Neutrophil (primary cell): Measurements from ENCODE around the gene EHMT1.

Source experiments
- H3K27ac ChIP-seq: fragments of 200-600 bp; sonication (generic); 2 replicates; pipeline ENCODE4 v1.5.1; 2016; ENCODE audit warnings: mild to moderate bottlenecking, moderate library complexity
- H3K27me3 ChIP-seq: fragments of 200-600 bp; sonication (generic); 2 replicates; pipeline ENCODE4 v1.6.0; 2016; ENCODE audit warnings: mild to moderate bottlenecking
- H3K36me3 ChIP-seq: fragments of 200-600 bp; sonication (generic); 2 replicates; pipeline ENCODE4 v1.5.1; 2017
- H3K4me1 ChIP-seq, 2 experiments: fragments of 200-600 bp in 1 of 2; sonication (generic) in 1 of 2; 1 replicate in 1 of 2; 2 replicates in 1 of 2; pipeline versions ENCODE4 v1.5.1 to v1.6.1; 2013 to 2016; ENCODE audit warnings: low read depth in 1 of 2, low read length in 1 of 2, mild to moderate bottlenecking in 1 of 2, moderate library complexity in 1 of 2; ENCODE audit not compliant: control insufficient read depth in 1 of 2, insufficient read depth in 1 of 2
- H3K4me3 ChIP-seq, 2 experiments: fragments of 200-600 bp in 1 of 2; sonication (generic) in 1 of 2; 1 replicate in 1 of 2; 2 replicates in 1 of 2; pipeline ENCODE4 v1.5.1; 2013 to 2016; ENCODE audit warnings: low read depth in 1 of 2, low read length in 1 of 2, mild to moderate bottlenecking in 1 of 2, moderate library complexity in 1 of 2
- H3K9me3 ChIP-seq: fragments of 200-600 bp; sonication (generic); 2 replicates; pipeline ENCODE4 v1.5.1; 2016
- CTCF ChIP-seq: fragments of 200-600 bp; sonication (generic); IDR thresholded peaks from 2 replicates; pipeline ENCODE4 v1.5.1; 2016; ENCODE audit warnings: antibody characterized with exemption

Gene EHMT1

GRCh38 chr9:137689745-137690529, 71.1 kb downstream of the EHMT1 start:
- TF ChIP-seq CTCF: no peak
- Histone ChIP-seq H3K27ac (peak overlapping the region; percentile 62), H3K4me3 (no peak overlapping the region), H3K9me3 (no peaks in the 10 kb centered on the region), H3K4me1 (peaks cover 51 to 58% of the 10 kb centered on the region in 2 experiments), H3K27me3 (no peaks in the 10 kb centered on the region), H3K36me3 (no peaks in the 10 kb centered on the region)

- Histone ChIP-seq H3K27ac (peak overlapping the region; percentile 85), H3K4me3 (peak overlapping the region; percentile 19 to 53), H3K36me3 (no peaks in the 10 kb centered on the region), H3K9me3 (no peaks in the 10 kb centered on the region), H3K4me1 (peaks cover 45 to 49% of the 10 kb centered on the region in 2 experiments), H3K27me3 (no peaks in the 10 kb centered on the region)
- no peak for TF ChIP-seq CTCF
Observed at GRCh38 chr9:137690930-137691645, 72.3 kb downstream of the EHMT1 start.

- peak overlapping the region; percentile 85 for H3K27ac ChIP-seq
Observed at GRCh38 chr9:137691646-137692351, 73.0 kb downstream of the EHMT1 start.

GRCh38 chr9:137694236-137694959, 75.6 kb downstream of the EHMT1 start:
- peaks cover 34 to 35% of the 10 kb centered on the region in 2 experiments for H3K4me1 ChIP-seq
- H3K27ac ChIP-seq: peak overlapping the region; percentile 46
- no peaks in the 10 kb centered on the region for H3K36me3 ChIP-seq
- no peaks in the 10 kb centered on the region for H3K27me3 ChIP-seq
- TF ChIP-seq CTCF: no peak
- no peaks in the 10 kb centered on the region for H3K9me3 ChIP-seq
- no peak overlapping the region for H3K4me3 ChIP-seq

More at GRCh38 chr9:137691646-137692351, 73.0 kb downstream of the EHMT1 start:
- TF ChIP-seq CTCF: no peak
- Histone ChIP-seq H3K4me1 (peaks cover 45 to 49% of the 10 kb centered on the region in 2 experiments), H3K9me3 (no peaks in the 10 kb centered on the region), H3K27me3 (no peaks in the 10 kb centered on the region), H3K36me3 (no peaks in the 10 kb centered on the region), H3K4me3 (peak overlapping the region; percentile 19 to 53)
